HepG2 (cell line): ENCODE results near the gene PGA5. TPM values are rescaled to one million over a fixed set of nuclear protein-coding genes. Genes with fewer than 3 reads are reported as not detected.

ENCODE experiments used
- BCL6 ChIP-seq: IDR thresholded peaks from 2 replicates; pipeline ENCODE4 v1.6.1; 2016; ENCODE audit warnings: missing genetic modification reagents, missing compliant biosample characterization
- ELF1 ChIP-seq: sonication (generic); formaldehyde crosslinking; IDR thresholded peaks from 2 replicates; pipeline ENCODE4 v1.4.0; 2020; ENCODE audit warnings: missing genetic modification reagents
- FOXK1 ChIP-seq: sonication (generic); formaldehyde crosslinking; IDR thresholded peaks from 2 replicates; pipeline ENCODE4 v1.4.0; 2020; ENCODE audit warnings: low read depth, missing genetic modification reagents, borderline replicate concordance
- GABPB1 ChIP-seq: IDR thresholded peaks from 2 replicates; pipeline ENCODE4 v1.6.1; 2016; ENCODE audit warnings: mild to moderate bottlenecking, missing genetic modification reagents, moderate library complexity, missing compliant biosample characterization
- HNF4A ChIP-seq: sonication (generic); formaldehyde crosslinking; IDR thresholded peaks from 2 replicates; pipeline ENCODE4 v1.4.0; 2020; ENCODE audit warnings: missing genetic modification reagents
- HOXA5 ChIP-seq: sonication (generic); formaldehyde crosslinking; IDR thresholded peaks from 2 replicates; pipeline ENCODE4 v1.4.0; 2020; ENCODE audit warnings: missing genetic modification reagents
- LCORL ChIP-seq, 2 experiments: fragments of 450-650 bp in 1 of 2; sonication (generic) in 1 of 2; formaldehyde crosslinking in 1 of 2; IDR thresholded peaks; 2 replicates each; pipeline versions ENCODE4 v1.5.0 to v1.6.1; 2017 to 2020; ENCODE audit warnings: antibody characterized with exemption in 1 of 2, missing genetic modification reagents in 1 of 2
- MEIS2 ChIP-seq: sonication (generic); formaldehyde crosslinking; IDR thresholded peaks from 2 replicates; pipeline ENCODE4 v1.9.0; 2021; ENCODE audit warnings: mild to moderate bottlenecking, missing genetic modification reagents
- NRL ChIP-seq: sonication (generic); formaldehyde crosslinking; IDR thresholded peaks from 2 replicates; pipeline ENCODE4 v1.5.0; 2020; ENCODE audit warnings: missing genetic modification reagents, mild to moderate bottlenecking, moderate library complexity, borderline replicate concordance
- PCBP1 ChIP-seq: fragments of 200-400 bp; formaldehyde crosslinking; IDR thresholded peaks from 2 replicates; pipeline ENCODE4 v1.6.1; 2017; ENCODE audit warnings: mild to moderate bottlenecking, low read depth, low read length, borderline replicate concordance
- POLR2A ChIP-seq, 2 experiments: IDR thresholded peaks; 2 replicates each; pipeline ENCODE4 v1.6.1; 2011; ENCODE audit warnings: low read depth in 2 of 2, low read length in 2 of 2, mild to moderate bottlenecking in 1 of 2, moderate library complexity in 1 of 2; ENCODE audit not compliant: insufficient read depth in 1 of 2
- SIX1 ChIP-seq: sonication (generic); formaldehyde crosslinking; IDR thresholded peaks from 2 replicates; pipeline ENCODE4 v1.4.0; 2020; ENCODE audit warnings: missing genetic modification reagents, borderline replicate concordance
- TBL1XR1 ChIP-seq: fragments of 150-350 bp; IDR thresholded peaks from 2 replicates; pipeline ENCODE4 v1.6.1; 2014; ENCODE audit warnings: borderline replicate concordance, low read length; ENCODE audit not compliant: partially characterized antibody
- ZFY ChIP-seq: sonication (generic); formaldehyde crosslinking; IDR thresholded peaks from 2 replicates; pipeline ENCODE4 v1.4.0; 2020; ENCODE audit warnings: missing genetic modification reagents
- ZNF20 ChIP-seq: sonication (generic); formaldehyde crosslinking; IDR thresholded peaks from 2 replicates; pipeline ENCODE4 v1.4.0; 2020; ENCODE audit warnings: mild to moderate bottlenecking, moderate library complexity, missing genetic modification reagents
- ZNF34 ChIP-seq: sonication (generic); formaldehyde crosslinking; IDR thresholded peaks from 2 replicates; pipeline ENCODE4 v1.4.0; 2020; ENCODE audit warnings: mild to moderate bottlenecking, missing genetic modification reagents, borderline replicate concordance
- ZNF446 ChIP-seq: sonication (generic); formaldehyde crosslinking; IDR thresholded peaks from 2 replicates; pipeline ENCODE4 v1.5.0; 2020; ENCODE audit warnings: mild to moderate bottlenecking, missing genetic modification reagents
- ZNF746 ChIP-seq: sonication (generic); formaldehyde crosslinking; IDR thresholded peaks from 2 replicates; pipeline ENCODE4 v1.8.0; 2022; ENCODE audit warnings: mild to moderate bottlenecking, missing genetic modification reagents
- ZSCAN25 ChIP-seq: sonication (generic); formaldehyde crosslinking; IDR thresholded peaks from 2 replicates; pipeline ENCODE4 v1.8.0; 2022; ENCODE audit warnings: mild to moderate bottlenecking, missing genetic modification reagents
- polyA plus RNA-seq, 8 experiments: library from polyadenylated mRNA; depleted of rRNA in 3 of 8; stranded (reverse) in 7 of 8; unstranded in 1 of 8; fragments of >200 nt; fragmentation: Illumina TruSeq in 4 of 8; extraction: Trizol in 4 of 8; gene quantifications; 2 replicates each; pipeline versions ENCODE4 v1.2.1 to v1.2.3, GENCODE V29; 2011 to 2016; ENCODE audit warnings: low read depth in 4 of 8, missing spikeins in 1 of 8, mixed read lengths in 1 of 8; ENCODE audit not compliant: insufficient read depth in 1 of 8
- total RNA-seq, 5 experiments: library from RNA; depleted of rRNA; stranded (reverse); fragments of >200 nt; fragmentation: Illumina TruSeq; extraction: Trizol; gene quantifications; 2 replicates each; pipeline ENCODE4 v1.2.3, GENCODE V29; 2016; ENCODE audit warnings: low read depth in 1 of 5
- TF ChIP-seq, protein P1 (sequence below): sonication (generic); formaldehyde crosslinking; conservative IDR thresholded peaks from 2 replicates; pipeline ENCODE4 v1.4.0; 2020; ENCODE audit warnings: missing genetic modification reagents
- TF ChIP-seq, protein P2 (sequence below): IDR thresholded peaks from 2 replicates; pipeline ENCODE4 v1.6.1; 2016; ENCODE audit warnings: missing compliant biosample characterization, missing genetic modification reagents, borderline replicate concordance
- TF ChIP-seq, protein P3 (sequence below): sonication (generic); formaldehyde crosslinking; IDR thresholded peaks from 2 replicates; pipeline ENCODE4 v1.8.0; 2022; ENCODE audit warnings: mild to moderate bottlenecking, missing genetic modification reagents; ENCODE audit not compliant: insufficient replicate concordance
- TF ChIP-seq, protein P4 (sequence below): sonication (generic); formaldehyde crosslinking; IDR thresholded peaks from 2 replicates; pipeline ENCODE4 v1.5.1; 2020; ENCODE audit warnings: mild to moderate bottlenecking, missing genetic modification reagents, borderline replicate concordance

The PGA5 gene
- total and polyA plus RNA-seq, 2 of the 13 experiments (the other 11 are each of a cell fraction or from before 2014, with no cell fraction given) = not detected

DNA sequence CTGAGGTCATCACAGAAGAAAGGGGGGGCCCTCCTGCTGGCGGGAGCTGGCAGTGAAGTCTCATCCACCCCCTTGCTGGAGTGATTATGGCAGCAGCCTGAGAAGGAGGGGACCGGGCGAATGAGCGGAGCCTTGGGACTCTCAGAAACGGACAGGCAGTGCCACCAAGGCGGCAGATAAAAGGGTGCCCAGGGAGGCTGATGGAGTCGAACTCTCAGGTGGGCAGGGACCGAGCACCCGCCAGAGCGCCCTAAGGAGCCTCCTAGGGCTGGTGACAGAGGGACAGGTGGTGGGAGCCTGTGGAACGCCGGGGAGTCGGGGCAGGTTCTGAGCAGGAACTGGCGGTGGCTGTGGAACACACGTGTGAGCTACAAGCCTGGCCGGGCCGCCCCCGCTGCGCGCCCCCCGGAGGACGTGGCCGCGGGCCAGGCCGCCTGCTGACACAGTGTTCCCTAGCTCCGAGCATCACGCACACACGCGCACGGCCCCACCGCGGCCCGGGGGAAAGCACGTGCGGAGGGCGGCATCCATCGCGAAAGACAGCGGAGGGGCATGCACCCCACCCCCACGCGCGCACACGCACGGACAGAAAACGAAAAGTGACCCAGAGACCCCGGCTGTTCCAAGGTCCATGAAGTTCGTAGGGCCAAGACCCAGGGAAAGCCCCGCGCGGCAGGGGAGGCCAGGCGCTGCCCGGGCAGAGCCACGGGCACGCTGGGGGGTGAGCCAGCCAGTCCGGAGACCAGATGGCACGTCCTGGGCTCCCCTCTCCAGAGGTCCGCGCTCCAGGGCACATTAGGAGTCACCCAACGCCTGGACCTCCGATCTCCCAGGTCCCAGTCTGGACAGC, 53.1 kb downstream of the PGA5 start (continued):
- TF ChIP-seq, protein P1, sequence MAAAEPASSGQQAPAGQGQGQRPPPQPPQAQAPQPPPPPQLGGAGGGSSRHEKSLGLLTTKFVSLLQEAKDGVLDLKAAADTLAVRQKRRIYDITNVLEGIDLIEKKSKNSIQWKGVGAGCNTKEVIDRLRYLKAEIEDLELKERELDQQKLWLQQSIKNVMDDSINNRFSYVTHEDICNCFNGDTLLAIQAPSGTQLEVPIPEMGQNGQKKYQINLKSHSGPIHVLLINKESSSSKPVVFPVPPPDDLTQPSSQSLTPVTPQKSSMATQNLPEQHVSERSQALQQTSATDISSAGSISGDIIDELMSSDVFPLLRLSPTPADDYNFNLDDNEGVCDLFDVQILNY = no peak
- TF ChIP-seq ZNF746 (0 out of 2 replicates have a peak, but pooled peaks have one; percentile 45), NRL (CRISPR knock-in tag) (peak; percentile 45; the same call in 1 of the 2 replicates), PCBP1 (no peak), SIX1 (CRISPR knock-in tag) (no peak), LCORL (IDR thresholded peaks at IDR 0.05) (no peak), LCORL (CRISPR knock-in tag; IDR thresholded peaks at IDR 0.05) (0 out of 2 replicates have a peak, but pooled peaks have one; percentile 25), ZNF20 (CRISPR knock-in tag) (0 out of 2 replicates have a peak, but pooled peaks have one; percentile 22), GABPB1 (CRISPR knock-in tag) (peak; percentile 67; the same call in 1 of the 2 replicates), POLR2A (IDR thresholded peaks at IDR 0.05; ENCODE audit: insufficient read depth in 1 of 2, low read depth in 2 of 2, low read length in 2 of 2) (peak in 1 of 2 experiments; percentile 57; a peak in 3 of 4 replicates), TBL1XR1 (no peak), MEIS2 (CRISPR knock-in tag) (no peak), FOXK1 (CRISPR knock-in tag) (peak; percentile 26; the same call in 1 of the 2 replicates), BCL6 (CRISPR knock-in tag) (0 out of 2 replicates have a peak, but pooled peaks have one; percentile 4), ZNF34 (CRISPR knock-in tag) (0 out of 2 replicates have a peak, but pooled peaks have one; percentile 63), ZSCAN25 (CRISPR knock-in tag) (no peak), ZNF446 (CRISPR knock-in tag) (peak; percentile 87), ZFY (CRISPR knock-in tag) (peak; percentile 22), ELF1 (no peak; the same call in 1 of the 2 replicates), HOXA5 (CRISPR knock-in tag) (peak; percentile 8; the same call in 1 of the 2 replicates), HNF4A (CRISPR knock-in tag) (peak; percentile 25; the same call in 1 of the 2 replicates)
- TF ChIP-seq, protein P2, sequence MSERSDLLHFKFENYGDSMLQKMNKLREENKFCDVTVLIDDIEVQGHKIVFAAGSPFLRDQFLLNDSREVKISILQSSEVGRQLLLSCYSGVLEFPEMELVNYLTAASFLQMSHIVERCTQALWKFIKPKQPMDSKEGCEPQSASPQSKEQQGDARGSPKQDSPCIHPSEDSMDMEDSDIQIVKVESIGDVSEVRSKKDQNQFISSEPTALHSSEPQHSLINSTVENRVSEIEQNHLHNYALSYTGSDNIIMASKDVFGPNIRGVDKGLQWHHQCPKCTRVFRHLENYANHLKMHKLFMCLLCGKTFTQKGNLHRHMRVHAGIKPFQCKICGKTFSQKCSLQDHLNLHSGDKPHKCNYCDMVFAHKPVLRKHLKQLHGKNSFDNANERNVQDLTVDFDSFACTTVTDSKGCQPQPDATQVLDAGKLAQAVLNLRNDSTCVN = peak; percentile 32; the same call in 1 of the 2 replicates
- TF ChIP-seq, protein P3, sequence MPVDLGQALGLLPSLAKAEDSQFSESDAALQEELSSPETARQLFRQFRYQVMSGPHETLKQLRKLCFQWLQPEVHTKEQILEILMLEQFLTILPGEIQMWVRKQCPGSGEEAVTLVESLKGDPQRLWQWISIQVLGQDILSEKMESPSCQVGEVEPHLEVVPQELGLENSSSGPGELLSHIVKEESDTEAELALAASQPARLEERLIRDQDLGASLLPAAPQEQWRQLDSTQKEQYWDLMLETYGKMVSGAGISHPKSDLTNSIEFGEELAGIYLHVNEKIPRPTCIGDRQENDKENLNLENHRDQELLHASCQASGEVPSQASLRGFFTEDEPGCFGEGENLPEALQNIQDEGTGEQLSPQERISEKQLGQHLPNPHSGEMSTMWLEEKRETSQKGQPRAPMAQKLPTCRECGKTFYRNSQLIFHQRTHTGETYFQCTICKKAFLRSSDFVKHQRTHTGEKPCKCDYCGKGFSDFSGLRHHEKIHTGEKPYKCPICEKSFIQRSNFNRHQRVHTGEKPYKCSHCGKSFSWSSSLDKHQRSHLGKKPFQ (CRISPR knock-in tag) = peak; percentile 52
- TF ChIP-seq, protein P4, sequence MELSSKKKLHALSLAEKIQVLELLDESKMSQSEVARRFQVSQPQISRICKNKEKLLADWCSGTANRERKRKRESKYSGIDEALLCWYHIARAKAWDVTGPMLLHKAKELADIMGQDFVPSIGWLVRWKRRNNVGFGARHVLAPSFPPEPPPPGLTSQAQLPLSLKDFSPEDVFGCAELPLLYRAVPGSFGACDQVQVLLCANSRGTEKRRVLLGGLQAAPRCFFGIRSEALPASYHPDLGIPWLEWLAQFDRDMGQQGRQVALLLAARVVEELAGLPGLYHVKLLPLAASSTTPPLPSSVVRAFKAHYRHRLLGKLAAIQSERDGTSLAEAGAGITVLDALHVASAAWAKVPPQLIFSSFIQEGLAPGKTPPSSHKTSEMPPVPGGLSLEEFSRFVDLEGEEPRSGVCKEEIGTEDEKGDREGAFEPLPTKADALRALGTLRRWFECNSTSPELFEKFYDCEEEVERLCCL (CRISPR knock-in tag) = no peak
